Stimulated activated CD8-positive, alpha-beta memory T cell treated with anti-CD3 and anti-CD28 coated beads, Interleukin-12 subunit alpha, Interleukin-12 subunit beta, amount 100 ng/mL, for 1 hour (primary cell): ENCODE data around the gene OMA1.
"Not testable (repeated sequence)": the region's sequence is repeated elsewhere in the genome, so short reads cannot be mapped to it uniquely, and the experiment has no call there.

Source experiments
- DNase-seq: peaks from one replicate; pipeline ENCODE4 v3.0.0-alpha.2; 2020; ENCODE audit warnings: low read depth

Gene OMA1

DNA sequence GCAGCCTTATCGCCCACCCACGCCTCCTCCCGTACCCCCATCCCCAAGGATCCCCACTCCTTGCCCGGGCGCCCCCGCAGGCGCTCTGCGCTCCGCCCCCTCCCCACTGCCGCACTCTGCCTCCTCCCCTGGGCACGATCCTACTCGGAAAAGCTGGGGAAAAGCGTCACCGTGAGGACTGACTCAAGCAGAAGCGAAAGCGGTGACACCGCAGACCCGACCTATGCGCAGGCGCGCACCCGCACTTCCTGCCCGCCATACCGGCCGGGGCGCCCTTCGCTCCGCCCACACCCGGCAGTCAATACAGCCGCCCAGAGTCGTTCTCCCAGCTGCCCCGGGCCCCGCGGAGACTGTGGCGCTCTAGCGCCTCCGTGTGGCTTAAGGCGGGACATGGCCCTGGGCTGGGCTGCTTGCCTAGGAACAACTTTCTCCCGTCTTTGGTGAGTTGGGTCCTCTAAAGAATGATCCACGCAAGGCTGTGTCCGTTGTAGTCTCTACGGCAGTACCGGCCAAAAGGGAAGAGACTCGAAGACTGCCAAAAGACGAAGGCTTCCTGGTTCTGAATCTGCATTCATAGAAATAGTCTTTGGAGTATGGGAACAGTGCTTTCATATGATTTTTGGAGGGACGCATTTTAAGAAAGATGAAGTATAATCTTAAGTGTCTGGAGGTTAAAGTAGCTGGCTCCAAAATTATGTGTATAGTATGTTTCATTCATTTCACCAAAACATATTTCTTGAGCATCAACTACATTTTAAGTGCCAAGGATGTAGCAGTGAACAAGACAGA lies at the start of gene OMA1:
OMA1 (minus strand) TSS at position 207 of the 789 bp plus-strand sequence. CDS start 7,432 bp downstream, outside the sequence.
- peak; percentile 96 for DNase-seq

DNA sequence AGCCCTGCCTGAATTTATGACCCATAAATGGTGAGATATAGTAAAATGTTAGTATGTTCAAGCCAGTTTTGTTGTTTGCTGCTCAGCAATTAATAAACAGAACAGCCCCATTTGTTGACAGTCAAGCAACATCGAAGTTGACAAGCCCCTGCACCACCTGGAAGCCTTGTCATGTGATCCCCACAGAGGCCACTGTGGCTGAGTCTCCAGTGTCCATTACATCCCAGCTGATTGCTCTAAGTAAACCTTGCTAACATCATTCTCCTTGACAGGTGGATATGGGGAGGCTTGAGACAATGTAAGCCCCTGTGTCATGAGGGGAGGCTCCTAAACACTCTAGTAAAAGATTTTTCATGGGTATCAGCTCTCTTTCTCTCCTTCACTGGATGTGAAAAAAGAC lies 48.0 kb upstream of the OMA1 start:
- no peak for DNase-seq

- no peak for DNase-seq
These were observed 46.1 kb upstream of the OMA1 start for GRCh38 chr1:58592522-58593134.

DNA sequence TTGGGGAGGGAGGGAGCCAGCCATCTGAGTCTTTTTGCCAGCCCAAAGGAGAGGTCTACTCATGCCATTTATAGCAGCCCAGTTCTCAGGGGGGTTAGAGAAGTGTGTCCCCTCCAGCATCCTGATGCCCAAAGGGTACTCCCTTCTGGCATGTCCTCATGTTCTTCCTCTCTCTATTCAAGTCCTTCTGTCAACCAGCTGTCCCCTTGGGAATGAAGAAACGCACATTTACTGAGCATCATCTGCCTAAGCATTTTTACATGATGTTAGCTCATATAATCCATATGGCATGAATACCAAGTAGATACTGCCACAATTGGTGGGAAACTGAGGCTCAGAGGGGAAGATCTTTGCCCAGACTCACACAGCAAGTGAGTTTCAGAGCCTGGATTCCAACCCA lies 45.3 kb upstream of the OMA1 start:
- DNase-seq = no peak

- no peak for DNase-seq
These were observed 43.5 kb upstream of the OMA1 start for GRCh38 chr1:58590019-58590418.

- no peak for DNase-seq
These were observed 41.9 kb upstream of the OMA1 start for GRCh38 chr1:58588396-58588795.

DNA sequence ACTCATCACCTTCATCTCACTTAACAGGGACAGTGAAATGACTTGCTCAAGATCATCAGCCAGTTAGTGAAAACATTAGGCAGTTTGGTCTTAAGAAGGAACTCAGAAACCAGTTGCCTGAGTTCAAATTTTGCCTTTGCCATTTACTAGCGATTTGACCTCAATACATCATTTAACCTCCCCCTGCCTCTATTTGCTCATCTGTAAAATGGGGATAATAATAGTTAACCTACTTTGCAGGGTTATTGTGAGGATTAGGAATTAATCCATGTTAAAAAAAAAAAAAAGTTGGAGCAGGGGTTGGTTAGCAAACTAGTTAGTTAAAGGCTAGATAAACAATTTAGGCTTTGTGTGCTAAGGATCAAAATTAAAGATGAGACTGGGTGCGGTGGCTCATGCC lies 41.1 kb upstream of the OMA1 start:
- DNase-seq = no peak

DNA sequence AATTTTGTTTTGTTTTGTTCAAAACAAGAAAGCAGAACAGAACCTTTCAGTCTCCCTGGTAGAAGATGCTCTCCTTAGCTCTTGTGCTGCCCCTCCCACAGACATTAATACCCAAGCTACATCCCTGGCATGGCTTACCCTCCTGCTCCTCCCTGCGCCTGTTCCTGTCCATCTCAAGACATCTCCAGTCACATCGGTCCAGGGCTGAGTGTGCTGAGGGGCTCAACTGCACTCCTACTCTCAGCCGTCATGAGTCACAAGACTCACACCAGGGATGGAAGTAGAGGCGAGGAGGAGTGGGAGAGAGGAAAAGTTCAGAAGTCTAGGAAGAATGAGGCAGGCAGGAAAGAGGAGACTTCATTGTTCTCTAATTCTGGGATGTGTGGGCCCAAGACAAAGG lies 39.7 kb upstream of the OMA1 start:
- DNase-seq = no peak

GRCh38 chr1:58585581-58586151 lies 39.1 kb upstream of the OMA1 start:
- no peak for DNase-seq

GRCh38 chr1:58585166-58585565 lies 38.6 kb upstream of the OMA1 start:
- no peak for DNase-seq

DNA sequence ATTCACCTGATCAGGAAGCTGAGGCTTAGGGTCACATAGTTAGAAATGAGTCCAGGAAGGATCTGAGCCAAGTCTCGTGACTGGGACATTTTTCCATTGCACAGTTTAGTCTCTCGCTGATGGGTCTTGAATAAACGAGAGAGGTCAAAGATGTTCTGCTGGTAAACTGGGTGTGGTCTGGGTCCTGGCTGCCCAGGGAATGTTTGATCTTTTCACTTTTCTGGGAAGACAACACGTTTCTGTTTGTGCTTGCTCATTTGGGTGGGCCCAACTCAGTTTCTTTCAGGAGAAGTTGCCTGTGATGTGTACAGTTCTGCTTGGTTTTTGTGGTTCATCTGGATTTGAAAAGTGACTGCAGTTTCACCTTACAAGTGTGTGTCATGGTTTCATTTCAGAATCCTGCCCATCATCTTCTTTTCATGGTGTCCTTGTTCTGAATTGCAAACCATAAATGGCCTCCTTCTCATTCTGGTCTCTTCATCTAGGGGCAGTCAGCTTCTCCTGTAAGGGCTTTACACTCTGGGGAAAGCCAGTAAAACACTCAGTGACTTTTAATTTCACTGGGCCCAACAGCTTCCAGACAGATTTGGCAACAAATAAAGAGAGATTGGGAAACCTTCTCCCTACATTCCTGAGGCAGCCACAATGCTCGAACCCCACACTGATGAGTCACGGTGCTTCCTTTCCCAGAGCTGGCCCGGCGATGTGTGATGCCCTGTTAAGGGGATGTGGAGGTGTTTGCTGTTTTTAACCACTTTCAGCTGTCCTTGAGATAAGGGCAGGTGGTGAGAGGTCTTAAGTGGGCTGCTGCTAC lies 37.8 kb upstream of the OMA1 start:
- no peak for DNase-seq

DNA sequence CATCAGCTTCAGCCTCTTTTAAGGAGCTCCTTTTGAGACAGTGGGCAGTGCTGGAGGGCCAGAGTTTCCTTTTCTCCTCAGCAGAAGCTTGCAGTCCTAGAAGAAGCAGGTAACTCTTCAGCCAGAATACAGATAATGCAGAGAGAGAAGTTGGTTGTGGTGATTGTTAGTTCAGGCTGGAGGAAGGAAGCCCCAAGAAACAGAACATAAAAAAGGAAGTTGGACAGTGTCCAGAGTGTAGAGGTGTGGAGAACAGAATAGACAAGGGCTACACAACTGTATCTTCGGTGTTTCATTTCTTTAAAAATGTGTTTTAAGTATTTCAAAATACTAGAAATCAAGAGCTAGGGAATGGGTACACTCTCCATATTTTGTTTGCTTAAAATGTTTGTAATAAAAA lies 37.0 kb upstream of the OMA1 start:
- no peak for DNase-seq

GRCh38 chr1:58582143-58582542 lies 35.6 kb upstream of the OMA1 start:
- not testable (repeated sequence) for DNase-seq

- no peak for DNase-seq
These were observed 35.1 kb upstream of the OMA1 start for GRCh38 chr1:58581641-58582040.

GRCh38 chr1:58580186-58580585 lies 33.7 kb upstream of the OMA1 start:
- DNase-seq = no peak

DNA sequence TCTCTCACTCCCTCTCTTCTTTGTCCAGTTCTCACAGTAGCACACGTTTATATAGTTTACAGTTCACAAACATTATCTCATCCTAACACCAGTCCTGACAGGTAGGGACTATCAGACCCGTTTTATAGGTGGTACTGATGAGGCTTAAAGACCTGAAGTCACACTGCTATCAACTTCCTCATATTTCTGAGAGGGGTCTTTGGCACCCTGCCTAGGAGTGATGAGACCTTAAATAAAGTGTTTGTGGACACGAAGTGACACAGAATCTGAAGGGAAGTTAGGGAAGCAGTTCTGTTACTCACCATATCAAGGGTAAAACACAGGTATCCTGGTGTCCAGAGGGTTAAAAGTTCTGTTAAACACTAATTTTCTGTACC lies 31.1 kb upstream of the OMA1 start:
- no peak for DNase-seq

DNA sequence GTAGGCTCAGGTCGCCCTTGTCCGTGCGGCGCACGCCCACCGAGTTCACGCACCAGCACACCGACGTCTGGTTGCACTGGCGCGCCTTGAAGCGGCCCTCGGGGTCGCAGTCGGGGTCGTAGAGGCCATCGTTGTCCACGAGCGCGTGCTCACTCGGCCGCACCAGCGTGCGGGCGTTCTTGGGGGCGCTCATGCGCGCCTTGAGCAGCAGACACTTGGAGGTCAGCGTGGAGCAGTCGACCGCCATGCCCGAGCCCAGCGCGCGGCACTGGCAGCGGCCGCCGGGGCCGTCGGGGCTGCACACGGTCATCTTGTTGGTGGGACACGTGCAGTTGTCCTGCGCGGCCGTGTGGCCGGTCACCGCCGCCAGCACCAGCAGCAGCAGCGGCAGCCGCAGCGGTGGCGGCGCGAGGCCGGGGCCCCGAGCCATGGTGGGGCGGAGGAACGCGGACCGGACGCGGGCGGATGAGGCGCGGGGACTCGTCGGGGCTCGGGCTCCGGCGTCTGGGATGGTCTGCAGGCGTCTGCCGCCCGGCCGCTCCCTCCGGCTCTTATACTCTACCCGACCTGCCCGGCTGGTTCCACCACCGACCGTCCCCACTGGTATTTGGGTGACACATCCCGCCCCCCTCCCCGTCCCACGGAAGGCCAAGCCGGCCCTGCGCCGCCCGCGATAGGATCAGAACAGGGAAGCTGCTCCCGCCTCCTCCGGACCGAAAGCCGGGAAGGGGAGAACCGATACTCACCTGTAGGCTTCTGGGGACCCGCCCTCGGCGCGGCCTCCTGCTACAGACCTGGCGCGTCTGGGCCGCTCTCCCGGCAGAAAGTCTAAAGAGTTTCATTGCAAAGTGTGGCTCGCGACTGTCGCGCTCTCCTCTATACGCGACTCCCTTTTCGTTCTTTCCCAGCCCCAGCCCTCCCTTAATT lies 30.5 kb upstream of the OMA1 start, which contains the start of gene TACSTD2:
TACSTD2 (minus strand) TSS at position 526 of the 927 bp plus-strand sequence; CDS start at position 430, 96 bp downstream.
- DNase-seq = no peak

DNA sequence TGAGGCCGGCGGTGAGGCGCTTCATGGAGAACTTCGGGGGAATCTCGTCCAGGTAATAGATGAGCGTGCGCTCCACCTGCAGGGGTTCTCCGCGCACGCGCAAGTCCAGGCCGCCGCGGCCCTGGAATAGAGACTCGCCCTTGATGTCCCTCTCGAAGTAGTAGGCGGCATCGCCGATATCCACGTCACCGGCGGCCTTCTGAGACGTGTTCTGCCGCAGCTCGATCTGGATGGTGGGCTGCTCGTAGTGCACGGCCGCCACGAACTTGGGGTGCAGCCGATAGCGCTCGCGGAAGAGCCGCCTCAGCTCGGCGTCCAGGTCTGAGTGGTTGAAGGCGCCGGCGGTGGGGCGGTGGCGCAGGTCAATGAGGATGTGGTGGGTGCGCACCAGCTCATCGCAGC lies 29.8 kb upstream of the OMA1 start:
- no peak for DNase-seq

- no peak for DNase-seq
These were observed 29.2 kb upstream of the OMA1 start for GRCh38 chr1:58575551-58576324.

DNA sequence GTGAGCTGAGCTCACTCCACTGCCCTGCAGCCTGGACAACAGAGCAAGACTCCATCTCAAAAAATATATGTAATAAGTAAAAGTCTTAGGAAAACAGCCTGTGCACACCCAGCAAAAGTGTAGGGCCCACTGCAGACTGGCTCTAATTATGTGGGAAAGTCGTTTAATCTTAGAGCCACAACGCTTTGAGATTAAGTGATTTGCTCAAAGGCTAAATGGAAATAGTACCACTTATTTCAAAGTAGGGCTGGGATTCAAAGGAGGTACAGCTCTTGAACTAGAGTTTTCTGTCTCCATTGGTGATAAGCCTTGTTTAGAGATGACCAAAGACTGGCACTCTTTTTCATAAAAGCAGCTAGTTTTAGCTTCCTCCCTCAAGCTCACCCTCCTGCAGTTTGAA lies 28.3 kb upstream of the OMA1 start:
- DNase-seq = no peak
